ENCODE data around the gene DPP7. TPM values are rescaled to one million over a fixed set of nuclear protein-coding genes. Genes with fewer than 3 reads are reported as not detected.

The DPP7 gene
- total and polyA plus RNA-seq, 2 donors = 112 to 476 TPM

DNA sequence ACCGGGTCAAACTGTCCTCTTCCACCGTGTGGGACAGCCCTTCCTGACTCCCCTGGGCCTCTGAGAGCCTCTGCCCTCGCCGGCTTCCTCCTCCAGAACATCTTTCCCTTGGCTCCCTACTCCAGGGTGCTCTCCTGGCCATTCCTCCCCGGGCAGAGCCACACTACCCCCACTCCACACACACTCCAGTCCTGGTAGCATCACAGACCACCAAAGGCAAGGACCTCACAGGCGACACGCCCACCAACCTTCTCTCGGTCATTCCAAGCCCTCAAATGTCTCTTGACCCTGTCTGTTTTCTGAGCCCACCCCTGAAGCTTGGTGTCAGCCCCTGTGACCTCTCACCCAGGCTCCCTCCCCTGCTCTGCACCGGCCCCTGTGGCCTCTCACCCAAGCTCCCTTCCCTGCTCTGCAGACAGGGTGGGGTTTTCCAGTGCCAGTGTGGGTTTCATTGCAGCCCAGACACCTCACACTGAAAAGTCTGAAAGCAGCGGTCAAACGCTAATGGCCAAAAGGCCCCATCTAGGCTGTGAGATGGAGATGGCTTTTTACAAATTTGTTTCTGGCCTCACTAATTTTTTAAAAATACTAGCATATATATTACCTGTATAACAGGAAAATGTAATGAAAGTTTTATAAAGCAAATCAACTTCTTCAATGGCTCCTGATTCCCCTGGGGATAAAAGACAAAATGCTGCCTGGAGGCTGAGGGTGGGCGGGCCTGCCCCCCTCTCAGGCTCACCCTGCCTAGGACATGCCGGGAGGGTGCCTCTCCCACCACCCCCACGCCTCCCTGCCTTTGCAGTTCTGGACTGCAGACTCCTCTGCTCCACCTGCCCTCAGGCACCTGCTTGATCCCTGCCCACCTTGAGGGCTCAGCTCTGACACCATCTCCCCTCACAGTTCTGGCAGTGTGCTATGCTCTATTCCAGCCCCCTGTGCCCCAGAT is 44.8 kb upstream of the DPP7 start:
- DNase-seq (ENCODE audit: low read depth in 6 of 9, low spot score in 9 of 9) = no peak

DNA sequence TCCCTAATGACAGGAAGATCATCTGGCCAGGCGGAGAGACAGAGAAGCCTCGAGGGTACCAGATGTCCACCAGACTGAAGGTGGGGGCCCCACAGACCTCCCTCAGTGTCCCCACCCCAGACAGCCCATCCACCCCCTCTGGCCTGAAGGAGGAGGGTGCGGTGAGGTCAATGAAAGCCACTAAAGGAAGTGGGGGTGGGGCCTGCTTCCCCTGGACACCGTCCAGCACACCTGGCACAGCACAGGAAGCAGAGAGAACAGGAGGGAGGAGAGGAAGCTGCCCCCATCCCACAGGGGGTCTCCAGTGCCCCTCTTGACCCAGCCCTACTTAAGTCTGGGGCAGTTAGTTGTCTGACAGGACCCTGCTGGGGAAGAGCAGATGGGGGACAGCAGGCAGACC is 44.1 kb upstream of the DPP7 start:
- Histone ChIP-seq H3K27me3 (ENCODE audit: control insufficient read depth in 2 of 2, insufficient read depth in 1 of 2, low read length in 1 of 2) (peaks cover 41 to 92% of the 10 kb centered on the region in 2 donors), H3K4me3 (ENCODE audit: low read length in 2 of 2) (no peak overlapping the region), H3K4me1 (ENCODE audit: control insufficient read depth in 2 of 2, insufficient read depth in 2 of 2, low read length in 2 of 2) (peaks cover 3 to 13% of the 10 kb centered on the region in 2 donors), H3K27ac (ENCODE audit: low read depth in 1 of 2, low read length in 1 of 2) (no peak overlapping the region), H3K36me3 (ENCODE audit: control insufficient read depth in 2 of 2, insufficient read depth in 2 of 2, low read length in 1 of 2) (no peaks in the 10 kb centered on the region), H3K9me3 (ENCODE audit: control insufficient read depth in 2 of 2, insufficient read depth in 1 of 2, low read length in 1 of 2) (no peaks in the 10 kb centered on the region)
- WGBS = 18% methylated on average over 4 of the region's 4 CpGs
- DNase-seq (ENCODE audit: low read depth in 6 of 9, low spot score in 9 of 9) = no peak

More for the DNA sequence above, 44.8 kb upstream of the DPP7 start:
- no peaks in the 10 kb centered on the region for H3K36me3 ChIP-seq (ENCODE audit: control insufficient read depth in 2 of 2, insufficient read depth in 2 of 2, low read length in 1 of 2)
- H3K27me3 ChIP-seq (ENCODE audit: control insufficient read depth in 2 of 2, insufficient read depth in 1 of 2, low read length in 1 of 2) = peaks cover 46 to 99% of the 10 kb centered on the region in 2 donors
- no peak overlapping the region for H3K27ac ChIP-seq (ENCODE audit: low read depth in 1 of 2, low read length in 1 of 2)
- H3K9me3 ChIP-seq (ENCODE audit: control insufficient read depth in 2 of 2, insufficient read depth in 1 of 2, low read length in 1 of 2) = no peaks in the 10 kb centered on the region
- WGBS = 52% methylated on average over 14 of the region's 14 CpGs
- H3K4me1 ChIP-seq (ENCODE audit: control insufficient read depth in 2 of 2, insufficient read depth in 2 of 2, low read length in 2 of 2) = peaks cover 3 to 13% of the 10 kb centered on the region in 2 donors
- no peak overlapping the region for H3K4me3 ChIP-seq (ENCODE audit: low read length in 2 of 2)

DNA sequence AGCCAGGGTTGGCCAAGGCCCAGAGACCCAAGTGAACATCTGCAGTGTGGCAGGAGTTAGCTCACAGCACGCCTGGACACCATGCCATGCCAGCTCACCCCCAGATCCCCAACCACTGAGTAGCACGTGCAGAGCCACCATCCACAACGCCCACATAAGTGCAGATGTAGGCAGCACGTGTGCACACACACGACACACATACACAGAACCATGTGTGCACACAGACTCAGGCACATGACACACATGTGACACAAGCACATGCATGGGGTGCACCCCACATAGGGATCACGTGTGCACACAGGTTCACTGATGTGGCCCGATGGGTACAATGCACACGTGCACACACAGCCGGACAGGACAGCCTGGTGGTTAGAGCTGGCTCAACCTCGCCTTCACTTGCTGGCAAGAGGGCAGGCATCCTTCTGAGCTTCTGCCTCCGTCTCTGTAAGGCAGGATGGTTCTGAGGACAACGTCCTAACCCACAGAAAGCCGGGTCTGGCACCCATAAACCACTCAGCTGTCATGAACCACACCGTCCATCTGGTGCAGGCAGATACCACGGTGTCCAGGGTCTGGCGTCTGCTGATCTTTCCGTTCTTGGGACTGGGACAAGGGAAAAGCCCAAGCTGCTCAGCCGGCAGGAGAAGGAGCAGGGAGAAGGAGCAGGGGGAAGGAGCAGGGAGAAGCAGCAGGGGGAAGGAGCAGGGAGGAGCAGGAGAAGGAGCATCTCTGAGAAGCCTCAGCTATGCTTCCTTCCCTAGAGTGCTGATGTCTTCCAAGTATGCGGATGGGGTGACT is 43.3 kb upstream of the DPP7 start:
- Histone ChIP-seq H3K36me3 (ENCODE audit: control insufficient read depth in 2 of 2, insufficient read depth in 2 of 2, low read length in 1 of 2) (no peaks in the 10 kb centered on the region), H3K27me3 (ENCODE audit: control insufficient read depth in 2 of 2, insufficient read depth in 1 of 2, low read length in 1 of 2) (peaks cover 39 to 84% of the 10 kb centered on the region in 2 donors), H3K27ac (ENCODE audit: low read depth in 1 of 2, low read length in 1 of 2) (no peak overlapping the region), H3K4me3 (ENCODE audit: low read length in 2 of 2) (no peak overlapping the region), H3K9me3 (ENCODE audit: control insufficient read depth in 2 of 2, insufficient read depth in 1 of 2, low read length in 1 of 2) (no peaks in the 10 kb centered on the region), H3K4me1 (ENCODE audit: control insufficient read depth in 2 of 2, insufficient read depth in 2 of 2, low read length in 2 of 2) (peaks cover 3 to 6% of the 10 kb centered on the region in 2 donors)
- DNase-seq (ENCODE audit: low read depth in 6 of 9, low spot score in 9 of 9) = no peak
- 70% methylated on average over 19 of the region's 19 CpGs for WGBS

DNA sequence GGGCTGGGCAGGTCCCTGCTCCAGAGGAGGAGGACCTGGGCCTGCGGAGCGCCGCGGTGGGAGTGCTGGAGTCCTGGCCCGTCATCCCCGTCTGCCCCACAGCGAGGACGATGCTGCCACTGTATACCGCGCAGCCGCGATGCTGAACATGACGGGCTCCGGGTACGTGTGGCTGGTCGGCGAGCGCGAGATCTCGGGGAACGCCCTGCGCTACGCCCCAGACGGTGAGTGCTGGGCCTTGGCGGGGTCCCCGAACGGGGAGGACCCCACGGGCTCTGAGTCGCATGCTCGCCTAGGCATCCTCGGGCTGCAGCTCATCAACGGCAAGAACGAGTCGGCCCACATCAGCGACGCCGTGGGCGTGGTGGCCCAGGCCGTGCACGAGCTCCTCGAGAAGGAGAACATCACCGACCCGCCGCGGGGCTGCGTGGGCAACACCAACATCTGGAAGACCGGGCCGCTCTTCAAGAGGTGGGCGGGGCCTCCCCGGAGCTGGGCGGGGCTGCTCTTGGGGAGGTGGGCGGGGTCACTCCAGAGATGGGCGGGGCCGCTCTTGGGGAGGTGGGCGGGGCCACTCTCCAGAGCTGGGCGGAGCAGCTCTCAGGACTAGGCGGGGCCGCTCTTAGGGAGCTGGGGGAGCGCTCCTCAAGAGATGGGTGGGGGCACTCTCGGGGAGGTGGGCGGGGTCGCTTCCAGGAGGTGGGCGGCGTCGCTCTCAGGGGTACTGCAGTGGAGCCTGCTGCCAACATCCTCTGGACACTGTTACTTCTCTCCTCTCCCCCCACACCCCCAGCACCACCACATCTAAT is 42.2 kb upstream of the DPP7 start:
- Histone ChIP-seq H3K4me3 (ENCODE audit: low read length in 2 of 2) (peak overlapping the region in 1 of 2 donors; percentile 26), H3K9me3 (ENCODE audit: control insufficient read depth in 2 of 2, insufficient read depth in 1 of 2, low read length in 1 of 2) (peaks cover 0 to 3% of the 10 kb centered on the region in 2 donors), H3K27me3 (ENCODE audit: control insufficient read depth in 2 of 2, insufficient read depth in 1 of 2, low read length in 1 of 2) (peaks cover 30 to 75% of the 10 kb centered on the region in 2 donors), H3K4me1 (ENCODE audit: control insufficient read depth in 2 of 2, insufficient read depth in 2 of 2, low read length in 2 of 2) (peaks cover 2 to 3% of the 10 kb centered on the region in 2 donors), H3K36me3 (ENCODE audit: control insufficient read depth in 2 of 2, insufficient read depth in 2 of 2, low read length in 1 of 2) (no peaks in the 10 kb centered on the region), H3K27ac (ENCODE audit: low read depth in 1 of 2, low read length in 1 of 2) (no peak overlapping the region)
- DNase-seq (ENCODE audit: low read depth in 6 of 9, low spot score in 9 of 9) = peak in 1 of 9 donors; percentile 33
- 5% methylated on average over 65 of the region's 65 CpGs for WGBS

DNA sequence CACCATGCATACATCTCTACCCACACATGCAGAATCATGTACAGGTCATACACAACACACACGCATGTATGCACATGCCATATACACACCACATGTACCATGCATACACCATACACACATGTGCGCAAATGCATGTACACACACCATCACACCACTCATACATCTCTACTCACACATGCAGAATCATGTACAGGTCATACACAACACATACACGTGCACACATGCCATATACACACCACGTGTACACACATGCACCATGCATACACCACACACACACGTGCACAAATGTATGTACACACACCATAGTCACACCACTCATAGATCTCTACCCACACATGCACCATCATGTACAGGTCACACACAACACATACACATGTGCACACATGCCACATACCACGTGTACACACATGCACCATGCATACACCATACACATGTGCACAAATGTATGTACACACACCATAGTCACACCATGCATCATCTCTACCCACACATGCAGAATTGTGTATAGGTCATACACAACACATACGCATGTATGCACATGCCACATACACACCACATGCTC is 38.4 kb upstream of the DPP7 start:
- DNase-seq (ENCODE audit: low read depth in 6 of 9, low spot score in 9 of 9) = no peak
- Histone ChIP-seq H3K4me3 (ENCODE audit: low read length in 2 of 2) (no peak overlapping the region), H3K9me3 (ENCODE audit: control insufficient read depth in 2 of 2, insufficient read depth in 1 of 2, low read length in 1 of 2) (peaks cover 0 to 22% of the 10 kb centered on the region in 2 donors), H3K36me3 (ENCODE audit: control insufficient read depth in 2 of 2, insufficient read depth in 2 of 2, low read length in 1 of 2) (no peaks in the 10 kb centered on the region), H3K4me1 (ENCODE audit: control insufficient read depth in 2 of 2, insufficient read depth in 2 of 2, low read length in 2 of 2) (peaks cover 2 to 3% of the 10 kb centered on the region in 2 donors), H3K27me3 (ENCODE audit: control insufficient read depth in 2 of 2, insufficient read depth in 1 of 2, low read length in 1 of 2) (peaks cover 17 to 58% of the 10 kb centered on the region in 2 donors), H3K27ac (ENCODE audit: low read depth in 1 of 2, low read length in 1 of 2) (no peak overlapping the region)
- WGBS = 94% methylated on average over 7 of the region's 7 CpGs

DNA sequence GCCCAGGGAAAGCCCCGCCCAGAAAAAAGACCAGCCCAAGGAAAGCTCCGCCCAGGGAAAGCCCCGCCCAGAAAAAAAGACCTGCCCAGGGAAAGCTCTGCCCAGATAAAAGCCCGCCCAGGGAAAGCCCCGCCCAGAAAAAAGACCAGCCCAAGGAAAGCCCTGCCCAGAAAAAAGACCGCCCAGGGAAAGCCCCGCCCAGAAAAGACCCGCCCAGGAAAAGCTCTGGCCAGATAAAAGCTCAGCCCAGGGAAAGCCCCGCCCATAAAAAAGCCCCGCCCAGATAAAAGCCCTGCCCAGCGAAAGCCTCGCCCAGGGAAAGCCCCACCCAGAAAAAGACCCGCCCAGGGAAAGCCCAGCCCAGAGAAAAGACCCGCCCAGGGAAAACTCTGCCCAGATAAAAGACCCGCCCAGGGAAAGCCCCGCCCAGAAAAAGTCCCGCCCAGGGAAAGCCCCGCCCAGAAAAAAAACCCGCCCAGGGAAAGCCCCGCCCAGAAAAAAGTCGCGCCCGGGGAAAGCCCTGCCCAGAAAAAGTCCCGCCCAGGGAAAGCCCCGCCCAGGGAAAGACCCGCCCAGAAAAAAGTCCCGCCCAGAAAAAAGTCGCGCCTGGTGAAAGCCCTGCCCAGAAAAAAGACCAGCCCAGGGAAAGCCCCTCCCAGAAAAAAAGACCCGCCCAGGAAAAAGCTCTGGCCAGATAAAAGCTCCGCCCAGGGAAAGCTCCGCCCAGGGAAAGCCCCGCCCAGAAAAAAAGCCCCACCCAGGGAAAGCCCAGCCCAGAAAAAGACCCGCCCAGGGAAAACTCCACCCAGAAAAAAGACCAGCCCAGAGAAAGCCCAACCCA is 36.3 kb upstream of the DPP7 start:
- Histone ChIP-seq H3K4me3 (ENCODE audit: low read length in 2 of 2) (no peak overlapping the region), H3K9me3 (ENCODE audit: control insufficient read depth in 2 of 2, insufficient read depth in 1 of 2, low read length in 1 of 2) (peaks cover 0 to 22% of the 10 kb centered on the region in 2 donors), H3K27ac (ENCODE audit: low read depth in 1 of 2, low read length in 1 of 2) (no peak overlapping the region), H3K4me1 (ENCODE audit: control insufficient read depth in 2 of 2, insufficient read depth in 2 of 2, low read length in 2 of 2) (no peaks in the 10 kb centered on the region), H3K36me3 (ENCODE audit: control insufficient read depth in 2 of 2, insufficient read depth in 2 of 2, low read length in 1 of 2) (no peaks in the 10 kb centered on the region), H3K27me3 (ENCODE audit: control insufficient read depth in 2 of 2, insufficient read depth in 1 of 2, low read length in 1 of 2) (peaks cover 8 to 56% of the 10 kb centered on the region in 2 donors)
- WGBS = 40% methylated on average over 34 of the region's 34 CpGs
- no peak for DNase-seq (ENCODE audit: low read depth in 6 of 9, low spot score in 9 of 9)

DNA sequence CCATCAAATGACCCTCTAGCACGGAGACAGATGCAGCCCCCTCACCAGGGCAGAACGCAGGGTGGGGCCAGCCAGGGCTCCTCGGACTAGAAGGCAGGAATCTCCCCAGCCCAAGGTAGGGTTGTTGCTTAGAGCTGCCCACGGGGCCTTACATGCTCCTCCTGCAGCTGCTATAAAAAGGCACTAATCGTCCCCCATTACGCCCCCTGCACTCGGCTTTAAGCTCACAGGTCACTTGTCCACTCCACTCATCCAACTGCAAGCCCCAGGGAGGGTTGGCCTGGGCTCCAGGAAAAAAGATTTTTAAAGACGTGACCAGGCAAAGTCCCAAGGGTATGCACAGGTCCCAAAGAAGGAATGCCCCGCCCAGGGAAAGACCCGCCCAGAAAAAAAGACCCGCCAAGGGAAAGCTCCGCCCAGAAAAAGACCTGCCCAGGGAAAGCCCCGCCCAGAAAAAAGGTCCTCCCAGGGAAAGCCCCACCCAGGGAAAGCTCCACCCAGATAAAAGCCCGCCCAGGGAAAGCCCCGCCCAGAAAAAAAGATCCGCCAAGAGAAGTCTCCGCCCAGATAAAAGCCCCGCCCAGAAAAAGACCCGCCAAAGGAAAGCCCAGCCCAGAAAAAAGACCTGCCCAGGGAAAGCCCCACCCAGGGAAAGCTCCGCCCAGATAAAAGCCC is 35.5 kb upstream of the DPP7 start:
- Histone ChIP-seq H3K36me3 (ENCODE audit: control insufficient read depth in 2 of 2, insufficient read depth in 2 of 2, low read length in 1 of 2) (no peaks in the 10 kb centered on the region), H3K27me3 (ENCODE audit: control insufficient read depth in 2 of 2, insufficient read depth in 1 of 2, low read length in 1 of 2) (peaks cover 6 to 51% of the 10 kb centered on the region in 2 donors), H3K9me3 (ENCODE audit: control insufficient read depth in 2 of 2, insufficient read depth in 1 of 2, low read length in 1 of 2) (peaks cover 0 to 22% of the 10 kb centered on the region in 2 donors), H3K27ac (ENCODE audit: low read depth in 1 of 2, low read length in 1 of 2) (no peak overlapping the region), H3K4me1 (ENCODE audit: control insufficient read depth in 2 of 2, insufficient read depth in 2 of 2, low read length in 2 of 2) (no peaks in the 10 kb centered on the region), H3K4me3 (ENCODE audit: low read length in 2 of 2) (no peak overlapping the region)
- 67% methylated on average over 20 of the region's 20 CpGs for WGBS
- no peak for DNase-seq (ENCODE audit: low read depth in 6 of 9, low spot score in 9 of 9)

Data from thymus (tissue), 11 donors.